AG09319 (cell line): Measurements from ENCODE around the gene MYO7A.

Source experiments
- DNase-seq: peaks from one replicate; pipeline ENCODE4 v3.0.0-alpha.2; 2010; ENCODE audit warnings: low read depth; ENCODE audit errors: extremely low read depth
- CTCF ChIP-seq: IDR thresholded peaks from 2 replicates; pipeline ENCODE4 v1.5.1; 2011; ENCODE audit warnings: low read depth, mild to moderate bottlenecking, inconsistent platforms, low read length, moderate library complexity

MYO7A gene

DNA sequence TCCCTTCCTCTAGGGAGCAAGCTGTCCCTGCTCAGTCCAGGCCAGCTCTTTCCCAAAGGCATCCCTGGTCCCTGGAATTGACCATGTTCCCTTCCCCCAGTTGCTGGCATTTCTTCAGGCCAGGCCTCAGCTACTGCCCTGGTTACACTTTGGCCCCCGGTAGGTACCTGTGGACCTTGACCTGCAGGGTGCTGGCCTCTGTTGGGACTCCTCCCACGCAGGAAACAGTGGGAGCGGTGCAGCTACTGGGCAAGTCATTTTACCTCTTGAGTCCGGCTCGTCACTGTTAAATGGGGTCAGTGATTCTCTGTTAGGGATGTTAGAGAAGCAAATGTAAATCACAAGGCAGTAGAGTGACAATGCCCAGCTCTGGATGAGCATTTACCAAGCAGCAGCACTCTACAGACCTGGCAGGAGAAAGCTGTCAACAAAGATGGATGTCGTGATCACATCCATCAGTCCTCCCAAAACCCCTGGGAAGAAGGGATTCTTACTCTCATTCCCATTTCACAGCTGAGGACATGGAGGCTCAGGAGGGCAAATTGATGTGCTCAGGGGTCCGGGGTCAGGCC lies 16.9 kb downstream of the MYO7A start:
- no peak for TF ChIP-seq CTCF
- DNase-seq, result no peak

DNA sequence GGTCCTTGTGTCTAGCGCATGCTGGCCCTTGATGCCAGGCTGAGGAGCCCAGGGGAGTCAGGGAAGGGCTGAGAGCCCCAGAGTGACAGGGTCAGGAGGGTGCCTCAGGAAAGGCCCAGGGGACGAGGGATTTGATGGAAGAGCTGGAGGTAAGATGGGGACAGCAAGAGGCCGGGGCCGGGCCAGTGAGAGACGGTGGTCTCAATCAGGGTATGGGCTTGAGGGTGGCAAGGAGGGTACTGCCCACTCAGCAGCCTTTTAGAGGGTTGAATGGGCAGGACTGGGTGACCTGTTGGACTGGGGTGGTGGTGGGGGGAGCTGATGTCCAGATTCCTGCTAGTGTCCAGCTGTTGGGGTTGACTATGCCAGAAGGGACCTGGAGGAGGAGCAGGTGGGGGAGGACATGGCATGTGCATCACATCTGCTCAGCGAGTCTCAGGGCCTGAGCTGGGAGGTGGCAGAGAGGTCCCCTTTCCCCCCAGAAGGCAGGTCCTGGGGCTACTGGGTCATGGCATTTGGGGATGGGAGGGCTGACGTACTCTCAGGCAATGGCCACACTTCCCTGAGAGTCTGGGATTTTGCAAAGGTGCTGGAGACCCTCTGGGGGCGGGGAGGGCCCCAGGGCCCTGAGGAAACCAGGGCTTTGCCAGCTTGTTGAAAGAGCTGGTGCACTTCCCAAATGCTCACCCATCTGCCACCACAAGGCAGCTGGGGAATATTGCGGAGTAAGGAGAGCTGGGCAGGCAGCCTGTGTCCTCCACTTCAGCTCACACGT lies 18.4 kb downstream of the MYO7A start:
- DNase-seq, result no peak
- TF ChIP-seq CTCF, result no peak

DNA sequence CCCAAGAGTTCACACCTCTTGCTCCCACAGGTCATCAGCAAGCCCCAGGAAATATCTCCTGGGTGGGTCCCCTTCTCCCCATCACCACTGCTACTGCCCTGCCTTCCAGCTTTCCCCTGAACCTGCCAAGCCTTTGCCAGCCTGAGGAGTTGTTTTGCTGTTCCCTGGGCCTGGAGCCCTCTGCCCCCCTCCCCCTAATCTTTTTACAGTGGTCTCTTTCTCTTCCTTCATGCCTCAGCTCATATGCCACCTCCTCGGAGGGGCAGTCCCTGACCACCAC lies 18.9 kb downstream of the MYO7A start:
- TF ChIP-seq CTCF, result no peak
- DNase-seq, result no peak

DNA sequence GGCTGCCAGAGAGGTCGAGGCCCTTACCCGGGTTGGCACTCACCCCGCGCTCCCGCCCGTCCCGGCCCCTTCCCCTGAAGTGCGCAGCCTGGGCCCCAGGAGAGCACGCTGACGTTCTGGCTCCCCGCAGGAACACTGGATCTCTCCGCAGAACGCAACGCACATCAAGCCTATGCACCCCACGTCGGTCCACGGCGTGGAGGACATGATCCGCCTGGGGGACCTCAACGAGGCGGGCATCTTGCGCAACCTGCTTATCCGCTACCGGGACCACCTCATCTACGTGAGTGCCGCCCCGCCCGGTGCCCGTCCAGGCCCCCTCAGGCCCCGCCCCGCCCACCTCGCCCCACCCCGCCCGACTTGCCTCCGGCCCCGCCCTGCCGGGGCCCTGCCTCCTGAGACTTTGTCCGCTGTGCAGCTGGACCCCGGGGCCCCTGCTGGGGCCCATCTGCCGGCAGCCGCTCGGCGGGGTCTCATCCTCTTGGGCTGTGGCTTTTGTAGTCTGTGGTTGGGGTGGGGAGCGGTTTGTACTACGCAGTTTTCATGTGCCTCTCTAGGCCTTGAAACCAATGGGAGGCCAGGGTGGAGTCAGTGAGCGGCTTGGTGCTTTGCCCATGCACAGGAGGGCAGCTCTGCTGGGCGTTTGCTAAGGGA lies 19.7 kb downstream of the MYO7A start:
- no peak for TF ChIP-seq CTCF
- no peak for DNase-seq

- DNase-seq, result no peak
- no peak for TF ChIP-seq CTCF
Observed at GRCh38 chr11:77148963-77149715, 21.1 kb downstream of the MYO7A start.

DNA sequence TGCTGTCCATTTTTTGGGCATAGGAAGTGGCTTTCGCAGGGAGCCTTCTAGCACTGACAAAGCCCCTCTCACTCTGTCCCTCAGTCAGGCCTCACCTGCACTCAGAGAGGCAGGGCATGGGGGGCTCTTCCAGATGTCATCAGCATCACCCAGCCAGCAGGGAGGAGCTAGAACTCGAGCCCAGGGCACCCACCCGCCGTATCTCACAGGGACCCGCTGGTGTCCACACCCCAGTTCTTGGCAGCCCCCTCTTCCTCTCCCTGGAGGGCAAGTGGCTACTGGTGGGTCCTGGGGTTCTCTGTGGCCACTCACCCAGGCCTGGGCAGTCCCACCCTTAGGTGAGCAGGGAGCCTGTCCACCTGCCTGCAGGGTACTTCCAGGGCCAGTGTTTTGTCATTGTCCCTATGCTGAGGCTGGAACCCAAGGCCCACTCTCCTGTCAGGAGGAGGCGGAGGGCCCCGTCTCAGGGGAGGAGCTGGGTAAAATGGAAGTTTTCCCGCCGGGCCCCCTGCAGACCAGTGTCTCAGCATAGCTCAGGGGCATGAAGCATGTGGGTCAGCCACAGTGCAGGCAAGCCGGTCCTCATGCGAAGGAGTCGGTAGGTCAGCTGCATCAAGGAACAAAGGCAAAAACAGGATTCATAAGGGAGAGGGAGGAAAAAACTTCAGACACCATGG lies 21.8 kb downstream of the MYO7A start:
- DNase-seq, result no peak
- no peak for TF ChIP-seq CTCF

DNA sequence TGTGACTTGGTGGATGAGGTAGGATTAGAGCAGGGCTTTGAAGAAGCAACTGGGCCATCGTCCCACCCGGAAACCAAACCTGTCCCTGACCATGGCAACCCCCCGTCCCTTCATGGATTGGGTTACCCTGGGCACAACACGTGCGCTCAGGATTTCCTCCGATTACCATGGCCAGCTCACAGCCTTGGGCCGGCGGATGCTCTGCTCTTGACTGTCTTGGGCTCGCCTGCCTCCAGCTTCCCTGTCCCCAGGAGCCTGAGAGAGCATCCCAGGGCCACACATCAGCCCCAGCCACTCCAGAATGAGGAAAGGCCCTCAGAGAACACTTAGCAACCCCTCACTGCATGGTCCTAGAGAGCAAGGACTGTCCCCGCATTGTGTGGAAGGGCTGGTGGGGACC lies 22.8 kb downstream of the MYO7A start:
- no peak for DNase-seq
- TF ChIP-seq CTCF, result no peak
